Fibroblast of gingiva (primary cell): ENCODE measurements around the gene MORN3.
"Not testable (repeated sequence)": the region's sequence is repeated elsewhere in the genome, so short reads cannot be mapped to it uniquely, and the experiment has no call there.

Experiments used
- DNase-seq: peaks from one replicate; pipeline ENCODE4 v3.0.0-alpha.2; 2011; ENCODE audit warnings: low read depth

The MORN3 gene

GRCh38 chr12:121669521-121669900 lies at the start of gene MORN3:
MORN3 (minus strand) TSS chr12:121669654; CDS start chr12:121669483, 171 bp downstream.
- DNase-seq, result no peak

- DNase-seq, result no peak
These were observed 49.3 kb upstream of the MORN3 start for GRCh38 chr12:121718653-121719239.

GRCh38 chr12:121717041-121717699 lies 47.7 kb upstream of the MORN3 start:
- DNase-seq, result peak; percentile 89

- no peak for DNase-seq
These were observed 46.5 kb upstream of the MORN3 start for GRCh38 chr12:121715862-121716435.

GRCh38 chr12:121715055-121715454 lies 45.6 kb upstream of the MORN3 start:
- not testable (repeated sequence) for DNase-seq

- DNase-seq, result no peak
These were observed 44.3 kb upstream of the MORN3 start for GRCh38 chr12:121713793-121714192.

GRCh38 chr12:121713257-121713777 lies 43.9 kb upstream of the MORN3 start:
- no peak for DNase-seq

- peak; percentile 61 for DNase-seq
These were observed 43.2 kb upstream of the MORN3 start, which contains the start of gene TMEM120B for GRCh38 chr12:121712461-121713256. TMEM120B (plus strand) TSS chr12:121712752; CDS start chr12:121712896, 144 bp downstream.

GRCh38 chr12:121712190-121712460 lies 42.7 kb upstream of the MORN3 start:
- peak; percentile 41 for DNase-seq

GRCh38 chr12:121711361-121712189 lies 42.1 kb upstream of the MORN3 start:
- no peak for DNase-seq

- DNase-seq, result no peak
These were observed 40.1 kb upstream of the MORN3 start for GRCh38 chr12:121709478-121709961.

- DNase-seq, result not testable (repeated sequence)
These were observed 39.6 kb upstream of the MORN3 start for GRCh38 chr12:121709064-121709424.

GRCh38 chr12:121708313-121709063 lies 39.0 kb upstream of the MORN3 start:
- no peak for DNase-seq

- no peak for DNase-seq
These were observed 36.1 kb upstream of the MORN3 start for GRCh38 chr12:121705514-121705913.

GRCh38 chr12:121702944-121703343 lies 33.5 kb upstream of the MORN3 start:
- no peak for DNase-seq

GRCh38 chr12:121701667-121702277 lies 32.3 kb upstream of the MORN3 start:
- DNase-seq, result no peak

GRCh38 chr12:121697861-121698260 lies 28.4 kb upstream of the MORN3 start:
- DNase-seq, result not testable (repeated sequence)

GRCh38 chr12:121697093-121697698 lies 27.7 kb upstream of the MORN3 start:
- DNase-seq, result peak; percentile 27

- no peak for DNase-seq
These were observed 23.8 kb upstream of the MORN3 start for GRCh38 chr12:121693155-121693687.

GRCh38 chr12:121692744-121693143 lies 23.3 kb upstream of the MORN3 start:
- not testable (repeated sequence) for DNase-seq
